ENCODE measurements around the gene SERINC5.
"Not testable (repeated sequence)": the region's sequence is repeated elsewhere in the genome, so short reads cannot be mapped to it uniquely, and the experiment has no call there.

The SERINC5 gene

GRCh38 chr5:80189201-80189600 is 66.6 kb downstream of the SERINC5 start:
- POLR2A ChIA-PET, result no interaction called here
- no peak for TF ChIP-seq CTCF (IDR thresholded peaks at IDR 0.05; ENCODE audit: insufficient read depth, low read length, missing control alignments)
- H3K4me3 ChIP-seq (ENCODE audit: low read depth, low read length), result no peak overlapping the region
- CTCF ChIA-PET, result no interaction called here
- DNase-seq (ENCODE audit: low read depth, low spot score), result no peak

GRCh38 chr5:80187421-80188090 is 68.3 kb downstream of the SERINC5 start:
- POLR2A ChIA-PET, result interaction anchor here (1.4 kb wide), 1 partner anchor 69 kb away, joined by 3 read pairs; the partner anchor contains the start of gene SERINC5
- no peak for TF ChIP-seq CTCF (IDR thresholded peaks at IDR 0.05; ENCODE audit: insufficient read depth, low read length, missing control alignments)
- DNase-seq (ENCODE audit: low read depth, low spot score), result no peak
- H3K4me3 ChIP-seq (ENCODE audit: low read depth, low read length), result no peak overlapping the region
- CTCF ChIA-PET, result no interaction called here

GRCh38 chr5:80185535-80185934 is 70.3 kb downstream of the SERINC5 start:
- DNase-seq (ENCODE audit: low read depth, low spot score); CTCF ChIA-PET; POLR2A ChIA-PET; H3K4me3 ChIP-seq (ENCODE audit: low read depth, low read length): not testable (repeated sequence)

- H3K4me3 ChIP-seq (ENCODE audit: low read depth, low read length), result no peak overlapping the region
- CTCF ChIA-PET, result no interaction called here
- POLR2A ChIA-PET, result no interaction called here
- no peak for DNase-seq (ENCODE audit: low read depth, low spot score)
- TF ChIP-seq CTCF (IDR thresholded peaks at IDR 0.05; ENCODE audit: insufficient read depth, low read length, missing control alignments), result no peak
Observed at GRCh38 chr5:80185095-80185494, 70.8 kb downstream of the SERINC5 start.

GRCh38 chr5:80184235-80185023 is 71.4 kb downstream of the SERINC5 start:
- DNase-seq (ENCODE audit: low read depth, low spot score), result no peak
- POLR2A ChIA-PET, result no interaction called here
- no peak overlapping the region for H3K4me3 ChIP-seq (ENCODE audit: low read depth, low read length)
- no peak for TF ChIP-seq CTCF (IDR thresholded peaks at IDR 0.05; ENCODE audit: insufficient read depth, low read length, missing control alignments)
- CTCF ChIA-PET, result no interaction called here

GRCh38 chr5:80183728-80184234 is 72.1 kb downstream of the SERINC5 start:
- POLR2A ChIA-PET; H3K4me3 ChIP-seq (ENCODE audit: low read depth, low read length); DNase-seq (ENCODE audit: low read depth, low spot score); CTCF ChIA-PET: not testable (repeated sequence)

GRCh38 chr5:80182809-80183580 is 72.9 kb downstream of the SERINC5 start:
- TF ChIP-seq CTCF (IDR thresholded peaks at IDR 0.05; ENCODE audit: insufficient read depth, low read length, missing control alignments), result no peak
- H3K4me3 ChIP-seq (ENCODE audit: low read depth, low read length), result no peak overlapping the region
- ChIA-PET POLR2A (no interaction called here), CTCF (no interaction called here)
- DNase-seq (ENCODE audit: low read depth, low spot score), result no peak
